ENCODE data around the gene NRCAM. TPM values are rescaled to one million over a fixed set of nuclear protein-coding genes. Genes with fewer than 3 reads are reported as not detected.

The NRCAM gene
- polyA plus RNA-seq, 1 donor (not counting 4 experiments of a cell fraction or from before 2014, with no cell fraction given), result 4.0 TPM

- Histone ChIP-seq H3K79me2 (ENCODE audit: control insufficient read depth, insufficient read depth, low read length) (no peaks in the 10 kb centered on the region), H2AFZ (ENCODE audit: control insufficient read depth, low read length) (no peak overlapping the region), H3K4me2 (ENCODE audit: control insufficient read depth, extremely low read depth, insufficient read depth, low read depth, low read length) (no peak overlapping the region), H3K27ac (ENCODE audit: control insufficient read depth, insufficient read depth, low read length) (no peak overlapping the region), H3K4me3 (ENCODE audit: control insufficient read depth in 2 of 3, extremely low read depth in 1 of 3, insufficient read depth in 2 of 3, low read depth in 1 of 3, low read length in 3 of 3) (no peak overlapping the region), H3K9me3 (ENCODE audit: control insufficient read depth, low read depth, low read length) (no peaks in the 10 kb centered on the region), H4K20me1 (ENCODE audit: control insufficient read depth, extremely low read depth, insufficient read depth, low read length) (no peaks in the 10 kb centered on the region), H3K4me1 (ENCODE audit: control insufficient read depth, extremely low read depth, insufficient read depth, low read length) (no peaks in the 10 kb centered on the region), H3K9ac (ENCODE audit: control insufficient read depth, extremely low read depth, insufficient read depth, low read length) (no peak overlapping the region), H3K27me3 (ENCODE audit: control insufficient read depth, extremely low read depth, insufficient read depth, low read length) (no peaks in the 10 kb centered on the region), H3K36me3 (ENCODE audit: control insufficient read depth in 2 of 2, extremely low read depth in 1 of 2, insufficient read depth in 2 of 2, low read length in 2 of 2) (no peaks in the 10 kb centered on the region), H3K9me1 (ENCODE audit: control insufficient read depth, extremely low read depth, insufficient read depth, low read length) (no peaks in the 10 kb centered on the region)
- DNase-seq (ENCODE audit: low read depth, low spot score), result no peak
- TF ChIP-seq, protein P1, sequence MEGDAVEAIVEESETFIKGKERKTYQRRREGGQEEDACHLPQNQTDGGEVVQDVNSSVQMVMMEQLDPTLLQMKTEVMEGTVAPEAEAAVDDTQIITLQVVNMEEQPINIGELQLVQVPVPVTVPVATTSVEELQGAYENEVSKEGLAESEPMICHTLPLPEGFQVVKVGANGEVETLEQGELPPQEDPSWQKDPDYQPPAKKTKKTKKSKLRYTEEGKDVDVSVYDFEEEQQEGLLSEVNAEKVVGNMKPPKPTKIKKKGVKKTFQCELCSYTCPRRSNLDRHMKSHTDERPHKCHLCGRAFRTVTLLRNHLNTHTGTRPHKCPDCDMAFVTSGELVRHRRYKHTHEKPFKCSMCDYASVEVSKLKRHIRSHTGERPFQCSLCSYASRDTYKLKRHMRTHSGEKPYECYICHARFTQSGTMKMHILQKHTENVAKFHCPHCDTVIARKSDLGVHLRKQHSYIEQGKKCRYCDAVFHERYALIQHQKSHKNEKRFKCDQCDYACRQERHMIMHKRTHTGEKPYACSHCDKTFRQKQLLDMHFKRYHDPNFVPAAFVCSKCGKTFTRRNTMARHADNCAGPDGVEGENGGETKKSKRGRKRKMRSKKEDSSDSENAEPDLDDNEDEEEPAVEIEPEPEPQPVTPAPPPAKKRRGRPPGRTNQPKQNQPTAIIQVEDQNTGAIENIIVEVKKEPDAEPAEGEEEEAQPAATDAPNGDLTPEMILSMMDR (optimal IDR thresholded peaks at IDR 0.05 in 1 of 3, IDR thresholded peaks at IDR 0.05 in 1 of 3, conservative IDR thresholded peaks at IDR 0.05 in 1 of 3; ENCODE audit: extremely low read depth in 1 of 3, insufficient read depth in 2 of 3, low read length in 3 of 3), result no peak
- no peak for TF ChIP-seq EZH2 (IDR thresholded peaks at IDR 0.05; ENCODE audit: low read length)
- dilution Hi-C loops (cut with MboI; ENCODE audit: extremely low pct_ligation_motif_present, low sequenced_read_pairs), result no loop called here
- no peak for FAIRE-seq
Observed at GRCh38 chr7:108266035-108266434, 190.2 kb downstream of the NRCAM start.

- Histone ChIP-seq H3K9ac (ENCODE audit: control insufficient read depth, extremely low read depth, insufficient read depth, low read length) (no peak overlapping the region), H3K27ac (ENCODE audit: control insufficient read depth, insufficient read depth, low read length) (no peak overlapping the region), H3K9me3 (ENCODE audit: control insufficient read depth, low read depth, low read length) (no peaks in the 10 kb centered on the region), H3K4me1 (ENCODE audit: control insufficient read depth, extremely low read depth, insufficient read depth, low read length) (no peaks in the 10 kb centered on the region), H3K36me3 (ENCODE audit: control insufficient read depth in 2 of 2, extremely low read depth in 1 of 2, insufficient read depth in 2 of 2, low read length in 2 of 2) (no peaks in the 10 kb centered on the region), H4K20me1 (ENCODE audit: control insufficient read depth, extremely low read depth, insufficient read depth, low read length) (no peaks in the 10 kb centered on the region), H3K4me2 (ENCODE audit: control insufficient read depth, extremely low read depth, insufficient read depth, low read depth, low read length) (no peak overlapping the region), H3K79me2 (ENCODE audit: control insufficient read depth, insufficient read depth, low read length) (no peaks in the 10 kb centered on the region), H3K27me3 (ENCODE audit: control insufficient read depth, extremely low read depth, insufficient read depth, low read length) (no peaks in the 10 kb centered on the region), H3K4me3 (ENCODE audit: control insufficient read depth in 2 of 3, extremely low read depth in 1 of 3, insufficient read depth in 2 of 3, low read depth in 1 of 3, low read length in 3 of 3) (no peak overlapping the region), H2AFZ (ENCODE audit: control insufficient read depth, low read length) (no peak overlapping the region), H3K9me1 (ENCODE audit: control insufficient read depth, extremely low read depth, insufficient read depth, low read length) (no peaks in the 10 kb centered on the region)
- FAIRE-seq (no peak), DNase-seq (ENCODE audit: low read depth, low spot score) (no peak)
- TF ChIP-seq, protein P1 (optimal IDR thresholded peaks at IDR 0.05 in 1 of 3, IDR thresholded peaks at IDR 0.05 in 1 of 3, conservative IDR thresholded peaks at IDR 0.05 in 1 of 3; ENCODE audit: extremely low read depth in 1 of 3, insufficient read depth in 2 of 3, low read length in 3 of 3), result no peak
- TF ChIP-seq EZH2 (IDR thresholded peaks at IDR 0.05; ENCODE audit: low read length), result no peak
- dilution Hi-C loops (cut with MboI; ENCODE audit: extremely low pct_ligation_motif_present, low sequenced_read_pairs), result no loop called here
Observed at GRCh38 chr7:108265007-108265406, 191.2 kb downstream of the NRCAM start.

All from keratinocyte (primary cell).